ELR (cell line): ENCODE results near the gene BRWD1.
A peak's percentile ranks its signal among the peaks of the same experiment; 100 is the strongest.

ENCODE experiments used
- DNase-seq: peaks from one replicate; pipeline ENCODE4 v3.0.0-alpha.2; 2015; ENCODE audit warnings: low read depth

The BRWD1 gene

GRCh38 chr21:39327727-39328126 lies 14.3 kb upstream of the BRWD1 start:
- no peak for DNase-seq

GRCh38 chr21:39326607-39327307 lies 13.3 kb upstream of the BRWD1 start:
- no peak for DNase-seq

GRCh38 chr21:39325458-39325857 lies 12.0 kb upstream of the BRWD1 start:
- DNase-seq: no peak

GRCh38 chr21:39321424-39321823 lies 8.0 kb upstream of the BRWD1 start:
- no peak for DNase-seq

- DNase-seq: peak; percentile 23
Observed at GRCh38 chr21:39319814-39320332, 6.4 kb upstream of the BRWD1 start.

- no peak for DNase-seq
Observed at GRCh38 chr21:39319251-39319756, 5.9 kb upstream of the BRWD1 start.

GRCh38 chr21:39318091-39318959 lies 4.9 kb upstream of the BRWD1 start:
- no peak for DNase-seq

GRCh38 chr21:39317134-39318090 lies 4.0 kb upstream of the BRWD1 start:
- no peak for DNase-seq

GRCh38 chr21:39316729-39317128 lies 3.3 kb upstream of the BRWD1 start:
- DNase-seq: no peak

GRCh38 chr21:39315603-39316445 lies 2.4 kb upstream of the BRWD1 start:
- peak; percentile 20 for DNase-seq

GRCh38 chr21:39314143-39315027 lies 953 bp upstream of the BRWD1 start:
- peak; percentile 81 for DNase-seq

GRCh38 chr21:39313042-39313570 lies 326 bp downstream of the BRWD1 start:
- DNase-seq: no peak

- peak; percentile 85 for DNase-seq
Observed at GRCh38 chr21:39312112-39313041, 1.1 kb downstream of the BRWD1 start.

- no peak for DNase-seq
Observed at GRCh38 chr21:39311164-39311563, 2.3 kb downstream of the BRWD1 start.

GRCh38 chr21:39307466-39307865 lies 6.0 kb downstream of the BRWD1 start:
- DNase-seq: no peak

GRCh38 chr21:39300587-39300986 lies 12.8 kb downstream of the BRWD1 start:
- DNase-seq: no peak

- no peak for DNase-seq
Observed at GRCh38 chr21:39296891-39297290, 16.5 kb downstream of the BRWD1 start.

- DNase-seq: no peak
Observed at GRCh38 chr21:39288987-39289386, 24.4 kb downstream of the BRWD1 start.
